ENCODE measurements around the gene PRR19.
A peak's percentile ranks its signal among the peaks of the same experiment; 100 is the strongest.

PRR19 gene

GRCh38 chr19:42290136-42290522 is 11.8 kb upstream of the PRR19 start:
- DNase-seq (ENCODE audit: low read depth in 1 of 2, low spot score in 1 of 2): no peak
- no peak for TF ChIP-seq JUND (IDR thresholded peaks at IDR 0.05; ENCODE audit: low read depth)
- in situ Hi-C loops (cut with HindIII; ENCODE audit: low pct_unique_long_range_greater_than_20kb, low sequenced_read_pairs): no loop called here

DNA sequence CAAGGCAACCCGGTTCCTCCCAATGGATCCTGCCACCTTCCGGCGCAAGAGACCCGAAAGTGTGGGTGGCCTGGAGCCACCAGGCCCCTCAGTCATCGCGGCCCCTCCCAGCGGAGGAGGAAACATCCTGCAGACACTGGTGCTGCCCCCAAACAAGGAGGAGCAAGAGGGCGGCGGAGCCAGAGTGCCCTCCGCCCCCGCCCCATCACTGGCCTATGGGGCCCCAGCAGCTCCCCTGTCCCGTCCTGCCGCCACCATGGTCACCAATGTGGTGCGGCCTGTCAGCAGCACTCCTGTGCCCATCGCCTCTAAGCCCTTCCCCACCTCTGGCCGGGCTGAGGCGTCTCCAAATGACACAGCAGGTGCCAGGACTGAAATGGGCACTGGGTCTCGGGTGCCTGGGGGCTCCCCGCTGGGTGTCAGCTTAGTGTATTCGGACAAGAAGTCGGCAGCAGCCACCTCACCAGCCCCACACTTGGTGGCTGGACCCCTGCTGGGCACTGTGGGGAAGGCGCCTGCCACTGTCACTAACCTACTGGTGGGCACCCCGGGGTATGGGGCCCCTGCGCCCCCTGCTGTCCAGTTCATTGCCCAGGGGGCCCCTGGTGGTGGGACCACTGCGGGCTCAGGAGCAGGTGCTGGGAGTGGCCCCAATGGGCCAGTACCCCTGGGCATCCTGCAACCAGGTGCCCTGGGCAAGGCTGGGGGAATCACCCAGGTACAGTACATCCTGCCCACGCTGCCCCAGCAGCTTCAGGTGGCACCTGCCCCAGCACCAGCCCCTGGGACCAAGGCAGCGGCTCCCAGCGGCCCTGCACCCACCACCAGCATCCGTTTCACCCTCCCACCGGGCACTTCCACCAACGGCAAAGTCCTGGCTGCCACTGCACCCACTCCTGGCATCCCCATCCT is 11.2 kb upstream of the PRR19 start:
- in situ Hi-C loops (cut with HindIII; ENCODE audit: low pct_unique_long_range_greater_than_20kb, low sequenced_read_pairs): no loop called here
- peak in 1 of 2 experiments; percentile 44 for DNase-seq (ENCODE audit: low read depth in 1 of 2, low spot score in 1 of 2)
- no peak for TF ChIP-seq JUND (IDR thresholded peaks at IDR 0.05; ENCODE audit: low read depth)

DNA sequence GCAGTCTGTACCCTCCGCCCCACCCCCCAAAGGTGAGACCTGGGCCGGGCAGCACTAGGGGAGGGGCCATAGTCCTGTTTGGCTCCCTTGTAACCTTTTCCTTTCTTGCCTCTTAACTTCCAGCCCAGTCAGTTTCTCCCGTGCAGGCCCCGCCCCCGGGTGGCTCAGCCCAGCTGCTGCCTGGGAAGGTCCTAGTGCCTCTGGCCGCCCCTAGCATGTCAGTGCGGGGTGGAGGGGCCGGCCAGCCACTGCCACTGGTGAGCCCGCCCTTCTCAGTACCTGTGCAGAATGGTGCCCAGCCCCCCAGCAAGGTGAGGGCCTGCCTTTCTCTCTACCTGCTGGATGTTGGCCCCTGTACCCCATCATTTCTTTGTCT is 10.5 kb upstream of the PRR19 start:
- in situ Hi-C loops (cut with HindIII; ENCODE audit: low pct_unique_long_range_greater_than_20kb, low sequenced_read_pairs): no loop called here
- peak in 1 of 2 experiments; percentile 77 for DNase-seq (ENCODE audit: low read depth in 1 of 2, low spot score in 1 of 2)
- no peak for TF ChIP-seq JUND (IDR thresholded peaks at IDR 0.05; ENCODE audit: low read depth)

DNA sequence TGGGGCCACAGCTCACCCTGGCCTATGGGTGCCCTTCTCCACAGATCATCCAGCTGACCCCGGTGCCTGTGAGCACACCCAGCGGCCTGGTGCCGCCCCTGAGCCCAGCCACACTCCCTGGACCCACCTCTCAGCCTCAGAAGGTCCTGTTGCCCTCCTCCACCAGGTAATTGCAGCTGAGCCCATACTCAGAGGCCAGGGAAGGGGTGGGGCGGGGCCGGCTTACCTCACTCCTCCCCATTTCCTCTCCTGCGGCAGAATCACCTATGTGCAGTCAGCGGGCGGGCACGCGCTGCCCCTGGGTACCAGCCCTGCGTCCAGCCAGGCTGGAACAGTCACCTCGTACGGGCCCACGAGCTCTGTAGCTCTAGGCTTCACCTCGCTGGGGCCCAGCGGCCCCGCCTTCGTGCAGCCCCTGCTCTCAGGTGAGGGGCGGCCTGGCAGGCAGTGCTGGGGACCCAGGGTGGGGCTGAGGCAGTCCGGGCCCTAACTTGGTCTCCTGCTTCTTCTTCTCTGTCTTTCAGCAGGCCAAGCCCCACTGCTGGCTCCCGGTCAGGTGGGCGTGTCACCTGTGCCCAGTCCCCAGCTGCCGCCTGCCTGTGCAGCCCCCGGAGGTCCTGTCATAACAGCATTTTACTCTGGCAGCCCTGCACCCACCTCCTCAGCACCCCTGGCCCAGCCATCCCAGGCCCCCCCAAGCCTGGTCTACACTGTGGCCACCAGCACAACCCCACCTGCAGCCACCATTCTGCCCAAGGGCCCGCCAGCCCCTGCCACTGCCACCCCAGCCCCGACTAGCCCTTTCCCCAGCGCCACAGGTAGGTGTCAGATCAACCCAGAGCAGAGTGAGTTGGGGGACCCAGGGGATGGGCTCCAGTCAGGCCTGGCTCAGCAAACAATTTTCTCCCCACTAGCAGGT is 9.6 kb upstream of the PRR19 start:
- in situ Hi-C loops (cut with HindIII; ENCODE audit: low pct_unique_long_range_greater_than_20kb, low sequenced_read_pairs): no loop called here

DNA sequence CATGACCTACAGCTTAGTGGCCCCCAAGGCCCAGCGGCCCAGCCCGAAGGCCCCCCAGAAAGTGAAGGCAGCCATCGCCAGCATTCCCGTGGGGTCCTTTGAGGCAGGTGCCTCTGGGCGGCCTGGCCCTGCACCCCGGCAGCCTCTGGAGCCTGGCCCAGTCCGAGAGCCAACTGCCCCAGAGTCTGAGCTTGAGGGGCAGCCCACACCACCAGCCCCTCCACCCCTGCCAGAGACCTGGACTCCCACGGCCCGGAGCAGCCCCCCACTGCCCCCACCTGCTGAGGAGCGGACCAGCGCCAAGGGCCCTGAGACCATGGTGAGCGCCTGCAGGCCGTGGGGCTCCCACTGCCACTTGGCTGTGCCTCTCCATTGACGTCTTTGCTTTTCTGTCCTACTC is 9.0 kb upstream of the PRR19 start:
- no peak for DNase-seq (ENCODE audit: low read depth in 1 of 2, low spot score in 1 of 2)
- TF ChIP-seq JUND (IDR thresholded peaks at IDR 0.05; ENCODE audit: low read depth): no peak
- in situ Hi-C loops (cut with HindIII; ENCODE audit: low pct_unique_long_range_greater_than_20kb, low sequenced_read_pairs): no loop called here

More for the DNA sequence above, 9.6 kb upstream of the PRR19 start:
- TF ChIP-seq JUND (IDR thresholded peaks at IDR 0.05; ENCODE audit: low read depth): no peak
- DNase-seq (ENCODE audit: low read depth in 1 of 2, low spot score in 1 of 2): no peak

GRCh38 chr19:42293540-42293939 is 8.4 kb upstream of the PRR19 start:
- TF ChIP-seq JUND (IDR thresholded peaks at IDR 0.05; ENCODE audit: low read depth): no peak
- in situ Hi-C loops (cut with HindIII; ENCODE audit: low pct_unique_long_range_greater_than_20kb, low sequenced_read_pairs): no loop called here
- no peak for DNase-seq (ENCODE audit: low read depth in 1 of 2, low spot score in 1 of 2)

DNA sequence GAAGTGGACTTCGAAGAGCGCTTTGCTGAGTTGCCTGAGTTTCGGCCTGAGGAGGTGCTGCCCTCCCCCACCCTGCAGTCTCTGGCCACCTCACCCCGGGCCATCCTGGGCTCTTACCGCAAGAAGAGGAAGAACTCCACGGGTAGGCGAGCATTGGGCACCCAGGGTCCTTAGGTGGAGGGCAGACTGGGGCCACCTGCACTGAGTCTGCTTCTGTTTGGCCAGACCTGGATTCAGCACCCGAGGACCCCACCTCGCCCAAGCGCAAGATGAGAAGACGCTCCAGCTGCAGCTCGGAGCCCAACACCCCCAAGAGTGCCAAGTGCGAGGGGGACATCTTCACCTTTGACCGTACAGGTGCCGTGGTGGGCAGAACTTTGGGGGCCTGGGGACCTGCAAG is 8.0 kb upstream of the PRR19 start:
- DNase-seq (ENCODE audit: low read depth in 1 of 2, low spot score in 1 of 2): no peak
- TF ChIP-seq JUND (IDR thresholded peaks at IDR 0.05; ENCODE audit: low read depth): no peak
- in situ Hi-C loops (cut with HindIII; ENCODE audit: low pct_unique_long_range_greater_than_20kb, low sequenced_read_pairs): no loop called here

- no peak for TF ChIP-seq JUND (IDR thresholded peaks at IDR 0.05; ENCODE audit: low read depth)
- in situ Hi-C loops (cut with HindIII; ENCODE audit: low pct_unique_long_range_greater_than_20kb, low sequenced_read_pairs): no loop called here
Observed at GRCh38 chr19:42294471-42295137, 7.3 kb upstream of the PRR19 start.

DNA sequence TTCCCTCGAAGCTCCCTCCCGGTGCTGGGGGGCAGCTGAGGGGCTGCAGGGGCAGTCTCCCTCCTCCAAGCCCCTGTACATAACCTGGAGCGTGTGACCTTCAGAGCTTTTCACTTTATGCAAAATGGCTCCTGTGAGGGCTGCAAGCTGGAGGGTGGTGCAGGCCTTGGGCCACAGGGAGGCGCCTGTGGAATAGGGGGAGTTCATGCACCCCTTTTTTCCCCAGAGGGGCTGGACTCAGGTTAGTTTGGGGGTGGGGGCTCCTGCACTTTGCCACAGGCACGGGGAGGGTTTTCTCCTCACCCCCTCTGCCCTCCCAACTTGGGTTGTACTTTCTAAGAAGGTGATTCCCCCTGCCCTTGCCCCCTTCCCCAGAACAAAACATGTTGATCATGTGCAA is 6.6 kb upstream of the PRR19 start:
- in situ Hi-C loops (cut with HindIII; ENCODE audit: low pct_unique_long_range_greater_than_20kb, low sequenced_read_pairs): no loop called here
- DNase-seq (ENCODE audit: low read depth in 1 of 2, low spot score in 1 of 2): no peak
- no peak for TF ChIP-seq JUND (IDR thresholded peaks at IDR 0.05; ENCODE audit: low read depth)

More at GRCh38 chr19:42294471-42295137, 7.3 kb upstream of the PRR19 start:
- no peak for DNase-seq (ENCODE audit: low read depth in 1 of 2, low spot score in 1 of 2)

DNA sequence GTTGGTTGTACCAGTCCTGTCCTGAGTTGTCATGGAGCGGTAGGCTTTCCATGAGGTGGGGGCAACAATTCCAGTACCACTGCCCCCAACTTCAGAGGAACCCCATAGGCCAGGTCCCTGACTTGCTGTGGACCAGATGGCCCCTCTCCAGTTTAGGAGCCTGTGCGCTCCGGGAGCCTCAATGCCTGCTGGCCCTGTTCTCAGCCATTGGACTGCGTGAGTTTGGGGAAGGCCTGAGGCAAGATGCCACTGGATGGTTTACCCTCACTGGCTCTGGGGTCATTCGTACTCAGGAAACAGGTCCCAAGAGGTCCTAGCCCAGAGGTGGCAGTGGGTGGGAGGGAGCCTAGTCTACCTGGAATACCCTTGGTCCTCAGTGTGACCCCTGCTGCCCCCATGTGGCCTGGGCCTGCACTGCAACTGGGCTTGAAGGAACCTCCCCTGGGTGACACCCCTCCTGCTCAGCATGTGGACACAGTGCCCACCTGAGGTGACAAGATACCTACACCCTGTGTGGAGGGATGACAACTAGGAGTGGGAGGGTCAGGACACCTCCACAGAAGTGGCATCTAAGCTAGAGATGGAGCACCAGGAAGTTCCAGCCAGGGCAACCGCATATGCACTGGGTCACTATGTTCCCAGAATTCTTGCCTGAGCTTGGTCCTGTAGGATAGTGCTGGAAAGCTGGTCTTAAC is 6.0 kb upstream of the PRR19 start:
- peak; percentile 51 to 69 for DNase-seq (ENCODE audit: low read depth in 1 of 2, low spot score in 1 of 2)
- in situ Hi-C loops (cut with HindIII; ENCODE audit: low pct_unique_long_range_greater_than_20kb, low sequenced_read_pairs): no loop called here

DNA sequence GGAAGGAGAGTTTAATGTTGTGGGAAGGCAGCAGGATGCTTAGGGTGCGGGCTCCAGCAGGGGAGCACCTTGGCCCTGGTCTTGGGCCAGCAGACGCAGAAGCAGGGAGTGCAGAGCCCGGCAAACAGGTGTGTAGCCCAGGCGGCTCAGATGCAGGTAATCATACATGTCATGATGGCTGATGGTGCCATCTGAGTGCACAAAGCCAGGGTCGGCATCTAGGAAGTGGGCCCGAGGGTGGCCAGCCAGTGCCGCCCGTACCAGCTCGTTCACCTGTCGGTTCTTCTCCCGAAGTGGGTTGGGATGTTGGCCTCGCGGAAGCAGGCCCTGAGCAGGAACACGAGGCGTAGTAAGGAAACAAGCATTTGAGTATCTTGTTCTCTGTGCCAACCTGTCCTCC is 4.9 kb upstream of the PRR19 start:
- in situ Hi-C loops (cut with HindIII; ENCODE audit: low pct_unique_long_range_greater_than_20kb, low sequenced_read_pairs): no loop called here
- no peak for TF ChIP-seq JUND (IDR thresholded peaks at IDR 0.05; ENCODE audit: low read depth)

More for the DNA sequence above, 6.0 kb upstream of the PRR19 start:
- no peak for TF ChIP-seq JUND (IDR thresholded peaks at IDR 0.05; ENCODE audit: low read depth)

DNA sequence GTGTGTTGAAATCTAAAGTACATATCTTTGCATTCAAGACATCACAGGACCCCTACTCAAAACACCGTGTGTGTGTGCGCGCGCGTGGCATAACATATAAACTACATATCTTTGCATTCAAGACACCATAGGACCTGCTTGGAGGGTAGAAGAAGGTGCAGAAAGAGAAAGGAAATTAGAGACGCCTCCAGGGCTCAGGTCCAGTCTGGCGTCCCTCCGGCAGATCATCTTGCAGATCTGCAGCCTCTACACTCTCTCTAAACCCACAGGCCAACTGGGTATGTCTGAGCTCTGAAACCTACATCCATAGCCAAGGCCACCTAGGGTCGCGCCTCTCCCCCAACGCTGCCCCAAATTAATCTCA is 1.2 kb downstream of the PRR19 start:
- in situ Hi-C loops (cut with HindIII; ENCODE audit: low pct_unique_long_range_greater_than_20kb, low sequenced_read_pairs): no loop called here
- no peak for DNase-seq (ENCODE audit: low read depth in 1 of 2, low spot score in 1 of 2)
- TF ChIP-seq JUND (IDR thresholded peaks at IDR 0.05; ENCODE audit: low read depth): no peak

More for the DNA sequence above, 4.9 kb upstream of the PRR19 start:
- no peak for DNase-seq (ENCODE audit: low read depth in 1 of 2, low spot score in 1 of 2)
